Thoracic aorta (tissue), 2 donors: ENCODE measurements around the gene ZNF503. TPM values are rescaled to one million over a fixed set of nuclear protein-coding genes. Genes with fewer than 3 reads are reported as not detected.

Source experiments
- ATAC-seq: fragments of 150-250 bp; one replicate; pipeline ENCODE4 v1.8.0; 2017; ENCODE audit warnings: low read depth; ENCODE audit not compliant: insufficient number of reproducible peaks, low FRiP score
- DNase-seq: peaks from one replicate; pipeline ENCODE4 v3.0.0-alpha.2; 2020; ENCODE audit warnings: low spot score
- H3K27ac ChIP-seq, 2 donors: fragments of 200-600 bp; sonication (generic); 1 replicate in 1 of 2; 2 replicates in 1 of 2; pipeline ENCODE4 v1.5.1; 2016; ENCODE audit warnings: mild to moderate bottlenecking in 2 of 2, moderate library complexity in 2 of 2
- H3K27me3 ChIP-seq: fragments of 200-600 bp; sonication (generic); replicated peaks from 2 replicates; pipeline ENCODE4 v1.6.0; 2016; ENCODE audit warnings: mild to moderate bottlenecking; ENCODE audit not compliant: insufficient read depth
- H3K36me3 ChIP-seq: fragments of 200-600 bp; sonication (generic); one replicate; pipeline ENCODE4 v1.5.1; 2016
- H3K4me1 ChIP-seq, 2 donors: fragments of 200-600 bp; sonication (generic); 1 replicate in 1 of 2; 2 replicates in 1 of 2; pipeline versions ENCODE4 v1.5.1 to v1.6.0; 2016; ENCODE audit warnings: low read depth in 2 of 2, mild to moderate bottlenecking in 1 of 2; ENCODE audit not compliant: control insufficient read depth in 1 of 2
- H3K4me3 ChIP-seq: fragments of 200-600 bp; sonication (generic); 2 replicates; pipeline ENCODE4 v1.5.1; 2016; ENCODE audit warnings: mild to moderate bottlenecking
- H3K9me3 ChIP-seq: fragments of 200-600 bp; sonication (generic); 2 replicates; pipeline ENCODE4 v1.5.1; 2016
- CTCF ChIP-seq: fragments of 200-600 bp; sonication (generic); IDR thresholded peaks from one replicate; pipeline ENCODE4 v1.5.1; 2019; ENCODE audit warnings: antibody characterized with exemption
- total RNA-seq, 2 donors: library from RNA; depleted of rRNA; stranded (reverse); fragments of >200 nt; gene quantifications; one replicate each; pipeline versions ENCODE4 v1.1.0 to v1.2.3, GENCODE V29; 2016

ZNF503 gene
- total RNA-seq, 2 donors from 2014 or later = 28.8 to 42.3 TPM

- ATAC-seq (no peak), DNase-seq (no peak)
- H3K9me3 ChIP-seq = no peaks in the 10 kb centered on the region
- H3K4me3 ChIP-seq = peak overlapping the region; percentile 84
- peaks cover 5% of the 10 kb centered on the region for H3K36me3 ChIP-seq
- TF ChIP-seq CTCF = no peak
- H3K27me3 ChIP-seq = no peaks in the 10 kb centered on the region
- H3K27ac ChIP-seq = peak overlapping the region; percentile 47 to 99
- H3K4me1 ChIP-seq = peaks cover 0 to 19% of the 10 kb centered on the region in 2 donors
These were observed 3.9 kb downstream of the ZNF503 start for GRCh38 chr10:75397496-75398199.

GRCh38 chr10:75396631-75397495 is 4.7 kb downstream of the ZNF503 start:
- no peak for TF ChIP-seq CTCF
- no peak for ATAC-seq
- Histone ChIP-seq H3K27ac (peak overlapping the region; percentile 47 to 99), H3K4me3 (peak overlapping the region; percentile 84), H3K36me3 (peaks cover 5% of the 10 kb centered on the region), H3K27me3 (no peaks in the 10 kb centered on the region), H3K4me1 (peaks cover 0 to 19% of the 10 kb centered on the region in 2 donors), H3K9me3 (no peaks in the 10 kb centered on the region)
- DNase-seq = no peak

GRCh38 chr10:75395932-75396630 is 5.5 kb downstream of the ZNF503 start:
- H3K9me3 ChIP-seq = no peaks in the 10 kb centered on the region
- peak overlapping the region; percentile 84 for H3K4me3 ChIP-seq
- H3K27me3 ChIP-seq = no peaks in the 10 kb centered on the region
- ATAC-seq (no peak), DNase-seq (no peak)
- peak overlapping the region; percentile 28 to 99 for H3K27ac ChIP-seq
- peaks cover 5% of the 10 kb centered on the region for H3K36me3 ChIP-seq
- no peak for TF ChIP-seq CTCF
- peaks cover 0 to 19% of the 10 kb centered on the region in 2 donors for H3K4me1 ChIP-seq

GRCh38 chr10:75395066-75395931 is 6.3 kb downstream of the ZNF503 start:
- no peak for DNase-seq
- peak; percentile 89 for TF ChIP-seq CTCF

More at GRCh38 chr10:75395066-75395931, 6.3 kb downstream of the ZNF503 start:
- H3K27ac ChIP-seq = peak overlapping the region; percentile 17 to 99
- H3K4me1 ChIP-seq = peaks cover 0 to 19% of the 10 kb centered on the region in 2 donors
- H3K36me3 ChIP-seq = peaks cover 5% of the 10 kb centered on the region
- no peaks in the 10 kb centered on the region for H3K27me3 ChIP-seq
- no peak for ATAC-seq
- peak overlapping the region; percentile 84 for H3K4me3 ChIP-seq
- no peaks in the 10 kb centered on the region for H3K9me3 ChIP-seq
